GM18519 (cell line): Measurements from ENCODE around the gene NLE1.
A peak's percentile ranks its signal among the peaks of the same experiment; 100 is the strongest.
"Not testable (repeated sequence)": the region's sequence is repeated elsewhere in the genome, so short reads cannot be mapped to it uniquely, and the experiment has no call there.

Experiments used
- ATAC-seq: cut with Tn5 transposase; IDR thresholded peaks from one replicate; pipeline ENCODE4 v1.9.1; 2021; ENCODE audit warnings: mild to moderate bottlenecking, moderate library complexity; ENCODE audit not compliant: unreplicated experiment, low FRiP score

NLE1 gene

GRCh38 chr17:35141681-35142466 lies at the start of gene NLE1:
Gene NLE1 (minus strand): TSS chr17:35142303. CDS start chr17:35142275, 28 bp downstream.
- peak; percentile 54 for ATAC-seq

- no peak for ATAC-seq
Measured at GRCh38 chr17:35191001-35191695, 49.0 kb upstream of the NLE1 start.

GRCh38 chr17:35189291-35189690 lies 47.2 kb upstream of the NLE1 start:
- no peak for ATAC-seq

- no peak for ATAC-seq
Measured at GRCh38 chr17:35188111-35188510, 46.0 kb upstream of the NLE1 start.

GRCh38 chr17:35187481-35187880 lies 45.4 kb upstream of the NLE1 start:
- ATAC-seq: no peak

- no peak for ATAC-seq
Measured at GRCh38 chr17:35185849-35186248, 43.7 kb upstream of the NLE1 start.

GRCh38 chr17:35184274-35184673 lies 42.2 kb upstream of the NLE1 start:
- no peak for ATAC-seq

- no peak for ATAC-seq
Measured at GRCh38 chr17:35183332-35183731, 41.2 kb upstream of the NLE1 start.

GRCh38 chr17:35179379-35179778 lies 37.3 kb upstream of the NLE1 start:
- not testable (repeated sequence) for ATAC-seq

GRCh38 chr17:35176897-35177296 lies 34.8 kb upstream of the NLE1 start:
- no peak for ATAC-seq

GRCh38 chr17:35175638-35176415 lies 33.7 kb upstream of the NLE1 start:
- no peak for ATAC-seq

GRCh38 chr17:35174835-35175334 lies 32.8 kb upstream of the NLE1 start:
- ATAC-seq: no peak

GRCh38 chr17:35172321-35172720 lies 30.2 kb upstream of the NLE1 start:
- not testable (repeated sequence) for ATAC-seq

- ATAC-seq: no peak
Measured at GRCh38 chr17:35171834-35172233, 29.7 kb upstream of the NLE1 start.

GRCh38 chr17:35170968-35171771 lies 29.1 kb upstream of the NLE1 start:
- no peak for ATAC-seq

- ATAC-seq: no peak
Measured at GRCh38 chr17:35169835-35170363, 27.8 kb upstream of the NLE1 start.

GRCh38 chr17:35167666-35168065 lies 25.6 kb upstream of the NLE1 start:
- ATAC-seq: no peak

- no peak for ATAC-seq
Measured at GRCh38 chr17:35167046-35167445, 24.9 kb upstream of the NLE1 start.

GRCh38 chr17:35166526-35166925 lies 24.4 kb upstream of the NLE1 start:
- ATAC-seq: no peak

- no peak for ATAC-seq
Measured at GRCh38 chr17:35164716-35165115, 22.6 kb upstream of the NLE1 start.
